Left cardiac atrium (tissue), 4 donors: ENCODE data around the gene MLYCD. TPM values are rescaled to one million over a fixed set of nuclear protein-coding genes. Genes with fewer than 3 reads are reported as not detected.
"Not testable (repeated sequence)": the region's sequence is repeated elsewhere in the genome, so short reads cannot be mapped to it uniquely, and the experiment has no call there.

ENCODE experiments used
- ATAC-seq, 2 donors: fragments of 200-7000 bp; cut with Tn5 transposase; one replicate each; pipeline ENCODE4 v1.9.1; 2020; ENCODE audit warnings: mild to moderate bottlenecking in 2 of 2, moderate library complexity in 2 of 2
- DNase-seq: peaks from one replicate; pipeline ENCODE4 v3.0.0-alpha.2; 2020
- intact Hi-C, 2 donors: fragments of 100-400 bp; cut with DNase I; formaldehyde crosslinking; loops; one replicate each; pipeline versions ENCODE4 v1.14.1 to v1.15.1; 2022 to 2023
- total RNA-seq, 2 donors: library from RNA; stranded (reverse); fragmentation: NEBNext Ultra II Directional; extraction: Animal tissue kit (Norgen Biotek cat#: 25700); gene quantifications; one replicate each; pipeline ENCODE4 v1.2.1, GENCODE V29; 2021
- donor health status: DM: no; HTN: yes; CAD: no.
- donor health status: DM: no; HTN: yes; CAD: no; lungs with severe emphysema.
- donor health status: DM: yes; HTN: yes; CAD: no.
- donor health status: Dilated cardiomyopathy.

MLYCD gene
- total RNA-seq, 2 donors from 2014 or later: 27.0 to 36.3 TPM

- DNase-seq, intact Hi-C loops, ATAC-seq: not testable (repeated sequence)
Measured at GRCh38 chr16:83950862-83951399, 52.0 kb downstream of the MLYCD start.

DNA sequence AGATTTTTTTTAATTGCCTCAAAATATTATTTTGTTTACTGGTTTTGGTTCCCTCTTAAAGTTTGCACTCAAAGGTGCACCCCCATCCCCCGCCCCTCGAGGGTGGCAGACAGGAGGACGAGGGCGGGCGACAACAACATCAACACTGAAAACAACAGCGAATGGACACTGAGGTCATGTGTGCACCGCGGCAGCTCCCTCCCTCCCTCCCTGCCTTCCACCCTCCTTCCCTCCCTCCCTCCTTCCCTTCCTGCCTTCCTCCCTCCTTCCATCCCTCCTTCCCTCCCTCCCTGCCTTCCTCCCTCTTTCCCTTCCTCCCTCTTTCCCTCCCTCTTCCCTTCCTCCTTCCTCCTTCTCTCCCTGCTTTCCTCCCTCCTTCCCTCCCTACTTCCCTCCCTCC, 52.6 kb downstream of the MLYCD start:
- DNase-seq (no peak), ATAC-seq (no peak)
- intact Hi-C loops: no loop called here

GRCh38 chr16:83952587-83952939, 53.6 kb downstream of the MLYCD start:
- intact Hi-C loops: no loop called here
- ATAC-seq: peak in 1 of 2 donors; percentile 16
- DNase-seq: no peak

- intact Hi-C loops: no loop called here
- ATAC-seq (peak; percentile 92 to 94), DNase-seq (peak; percentile 95)
Measured at GRCh38 chr16:83952940-83953795, 54.3 kb downstream of the MLYCD start, which contains the start of gene OSGIN1. Gene OSGIN1, plus strand, starts transcription at chr16:83953240. Its CDS starts 4,432 bp downstream, at chr16:83957672.

- intact Hi-C loops: no loop called here
Measured at GRCh38 chr16:83953796-83954576, 55.1 kb downstream of the MLYCD start.

DNA sequence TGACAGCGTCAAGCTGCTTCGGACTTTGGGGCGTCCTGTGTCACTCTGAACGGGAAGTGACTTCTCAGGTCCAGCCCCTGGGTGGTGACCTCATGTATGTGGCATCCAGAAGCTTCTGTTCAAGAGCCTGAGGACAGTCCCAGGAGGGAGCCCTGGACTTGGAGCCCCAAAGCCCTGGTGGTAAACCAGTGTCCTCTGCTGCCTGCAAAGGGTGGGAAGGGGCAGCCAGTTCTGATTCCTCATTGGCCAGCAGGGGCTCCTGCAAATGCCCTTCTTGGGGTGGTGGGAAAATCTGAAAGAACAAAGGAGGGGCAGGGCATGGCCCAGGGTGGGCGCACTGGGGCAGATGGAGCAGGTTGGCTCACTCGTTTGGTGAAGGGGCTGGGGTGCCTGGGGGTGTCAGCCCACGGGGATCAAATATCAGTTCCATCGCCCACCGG, 55.7 kb downstream of the MLYCD start:
- peak in 1 of 2 donors; percentile 11 for ATAC-seq
- DNase-seq: peak; percentile 69
- intact Hi-C loops: loop anchor here in 1 of 2 donors (5.0 kb wide), 2 partner anchors 218 to 528 kb away; no protein-coding TSS in a partner anchor

More at GRCh38 chr16:83953796-83954576, 55.1 kb downstream of the MLYCD start:
- ATAC-seq: no peak
- DNase-seq: no peak

GRCh38 chr16:83955218-83956130, 56.6 kb downstream of the MLYCD start:
- no peak for ATAC-seq
- intact Hi-C loops: loop anchor here in 1 of 2 donors (2.0 to 5.0 kb wide), 3 partner anchors 107 to 527 kb away; no protein-coding TSS in a partner anchor

GRCh38 chr16:83956336-83957289, 57.7 kb downstream of the MLYCD start:
- intact Hi-C loops: loop anchor here in 1 of 2 donors (2.0 to 5.0 kb wide), 3 partner anchors 106 to 526 kb away; no protein-coding TSS in a partner anchor
- DNase-seq (peak; percentile 83), ATAC-seq (peak; percentile 3 to 12)

More at GRCh38 chr16:83955218-83956130, 56.6 kb downstream of the MLYCD start:
- DNase-seq: no peak

DNA sequence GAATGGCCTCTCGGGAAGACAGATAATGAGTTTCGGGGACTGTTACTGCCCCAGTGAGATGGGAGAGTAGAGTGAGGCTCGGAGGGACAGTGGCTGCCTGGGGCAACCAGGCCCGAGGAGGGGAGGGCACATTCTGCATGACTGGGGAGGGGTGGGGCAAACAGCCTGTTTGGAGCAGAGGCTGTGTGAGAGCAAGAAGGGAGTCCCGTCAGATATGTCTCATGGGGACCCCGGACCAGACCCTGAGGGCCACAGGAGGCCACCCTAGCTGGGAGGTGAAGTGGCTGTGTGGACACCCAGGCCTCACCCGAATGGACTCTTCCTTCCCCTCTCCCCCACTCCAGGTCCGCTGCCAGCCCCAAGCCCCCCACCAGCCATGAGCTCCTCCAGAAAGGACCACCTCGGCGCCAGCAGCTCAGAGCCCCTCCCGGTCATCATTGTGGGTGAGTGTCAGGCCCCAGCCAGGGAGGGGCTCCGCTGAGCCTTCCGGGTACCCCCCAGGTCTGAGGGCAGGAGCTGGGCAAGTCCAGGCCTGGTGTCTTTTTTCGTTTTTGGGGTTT, 58.5 kb downstream of the MLYCD start:
- ATAC-seq (no peak), DNase-seq (no peak)
- intact Hi-C loops: loop anchor here in 1 of 2 donors (2.0 to 5.0 kb wide), 3 partner anchors 105 to 525 kb away; no protein-coding TSS in a partner anchor

GRCh38 chr16:83958137-83958845, 59.4 kb downstream of the MLYCD start:
- intact Hi-C loops: loop anchor here in 1 of 2 donors (5.0 kb wide), 2 partner anchors 214 to 524 kb away; no protein-coding TSS in a partner anchor
- ATAC-seq: no peak
- DNase-seq: no peak

- intact Hi-C loops: loop anchor here in 1 of 2 donors (5.0 kb wide), 2 partner anchors 213 to 523 kb away; no protein-coding TSS in a partner anchor
- ATAC-seq: no peak
- no peak for DNase-seq
Measured at GRCh38 chr16:83958846-83959565, 60.1 kb downstream of the MLYCD start.

- ATAC-seq (no peak), DNase-seq (no peak)
- intact Hi-C loops: loop anchor here (5.0 to 10.0 kb wide), 3 partner anchors 212 to 525 kb away; no protein-coding TSS in a partner anchor
Measured at GRCh38 chr16:83959656-83960434, 60.9 kb downstream of the MLYCD start.

DNA sequence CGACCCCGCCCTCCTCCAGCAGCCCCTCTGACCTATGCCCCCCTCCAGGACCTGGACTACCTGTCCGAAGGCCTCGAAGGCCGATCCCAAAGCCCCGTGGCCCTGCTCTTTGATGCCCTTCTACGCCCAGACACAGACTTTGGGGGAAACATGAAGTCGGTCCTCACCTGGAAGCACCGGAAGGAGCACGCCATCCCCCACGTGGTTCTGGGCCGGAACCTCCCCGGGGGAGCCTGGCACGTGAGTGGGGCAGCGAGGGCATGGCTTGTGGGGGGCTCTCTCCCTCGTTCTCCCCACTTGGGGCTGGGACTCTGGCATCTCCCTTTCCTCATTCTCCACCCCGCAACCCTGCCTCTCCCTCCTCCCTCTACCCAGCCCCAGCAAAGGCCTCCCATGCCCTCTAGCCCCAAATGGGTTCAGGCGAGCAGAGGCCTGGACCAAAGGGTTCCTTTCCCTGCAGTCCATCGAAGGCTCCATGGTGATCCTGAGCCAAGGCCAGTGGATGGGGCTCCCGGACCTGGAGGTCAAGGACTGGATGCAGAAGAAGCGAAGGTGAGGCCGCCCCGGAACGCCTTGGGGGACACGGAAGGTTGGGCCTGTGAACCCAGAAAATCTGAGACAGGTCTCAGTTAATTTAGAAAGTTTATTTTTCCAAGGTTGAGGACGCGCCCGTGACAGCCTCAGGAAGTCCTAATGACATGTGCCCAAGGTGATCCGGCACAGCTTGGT, 61.8 kb downstream of the MLYCD start:
- DNase-seq: no peak
- ATAC-seq: no peak
- intact Hi-C loops: loop anchor here in 1 of 2 donors (10.0 kb wide), 1 partner anchor 524 kb away; no protein-coding TSS in a partner anchor

GRCh38 chr16:83961591-83961990, 62.7 kb downstream of the MLYCD start:
- ATAC-seq: no peak
- intact Hi-C loops: loop anchor here in 1 of 2 donors (10.0 kb wide), 1 partner anchor 523 kb away; no protein-coding TSS in a partner anchor
- DNase-seq: no peak
